Stomach (tissue), 9 donors: Measurements from ENCODE around the gene PRDM16. TPM values are rescaled to one million over a fixed set of nuclear protein-coding genes. Genes with fewer than 3 reads are reported as not detected.
A peak's percentile ranks its signal among the peaks of the same experiment; 100 is the strongest.

Experiments used
- DNase-seq, 2 donors: peaks; one replicate each; pipeline versions ENCODE4 v3.0.0 to v3.0.0-alpha.2; 2013 to 2019
- H3K27ac ChIP-seq, 5 donors: fragments of 200-600 bp in 4 of 5; sonication (generic) in 4 of 5; one replicate each; pipeline ENCODE4 v1.5.1; 2013 to 2019; ENCODE audit warnings: mild to moderate bottlenecking in 1 of 5, moderate library complexity in 1 of 5
- H3K27me3 ChIP-seq, 3 donors: fragments of 200-600 bp; sonication (generic); one replicate each; pipeline ENCODE4 v1.5.1; 2017 to 2019; ENCODE audit warnings: mixed run types in 1 of 3
- H3K36me3 ChIP-seq, 4 donors: fragments of 200-600 bp; sonication (generic); 1 replicate in 3 of 4; 2 replicates in 1 of 4; pipeline ENCODE4 v1.5.1; 2016 to 2019
- H3K4me1 ChIP-seq, 4 donors: fragments of 200-600 bp; sonication (generic); one replicate each; pipeline ENCODE4 v1.5.1; 2016 to 2019
- H3K4me3 ChIP-seq, 4 donors: fragments of 200-600 bp; sonication (generic) in 3 of 4; one replicate each; pipeline ENCODE4 v1.5.1; 2016 to 2019; ENCODE audit warnings: mild to moderate bottlenecking in 1 of 4
- H3K9me3 ChIP-seq, 4 donors: fragments of 200-600 bp; sonication (generic); one replicate each; pipeline ENCODE4 v1.5.1; 2016 to 2019
- CTCF ChIP-seq, 7 experiments: fragments of 450-650 bp in 4 of 7; fragments of 200-600 bp in 3 of 7; sonication (generic) in 3 of 7; IDR thresholded peaks; one replicate each; pipeline ENCODE4 v1.5.1; 2016 to 2019; ENCODE audit warnings: antibody characterized with exemption in 7 of 7, control low read depth in 2 of 7, mild to moderate bottlenecking in 1 of 7
- EP300 ChIP-seq: sonication (generic); formaldehyde crosslinking; IDR thresholded peaks from one replicate; pipeline ENCODE4 v1.6.1; 2017; ENCODE audit warnings: antibody characterized with exemption
- POLR2A ChIP-seq, 4 donors: fragments of 450-650 bp; IDR thresholded peaks; one replicate each; pipeline ENCODE4 v1.6.1; 2016; ENCODE audit warnings: antibody characterized with exemption in 4 of 4, control low read depth in 2 of 4, mild to moderate bottlenecking in 1 of 4, moderate library complexity in 1 of 4
- POLR2AphosphoS5 ChIP-seq, 3 donors: sonication (generic); formaldehyde crosslinking; IDR thresholded peaks; one replicate each; pipeline ENCODE4 v1.6.1; 2016; ENCODE audit warnings: antibody characterized with exemption in 3 of 3
- WGBS, 5 donors: extraction: QIAGEN DNeasy Blood & Tissue Kit in 3 of 5; methylation state at CpG; one replicate each; pipeline versions ENCODE4 v1.1.5 to v1.1.7; 2013 to 2018; 5-methylcytosine and 5-hydroxymethylcytosine counted together
- intact Hi-C: fragments of 100-400 bp; cut with DNase I; formaldehyde crosslinking; loops from one replicate; pipeline ENCODE4 v1.15.1; 2023; ENCODE audit warnings: low total_unique reads
- polyA plus RNA-seq, 3 donors: library from polyadenylated mRNA; stranded (reverse); fragments of 200-250 nt; gene quantifications; one replicate each; pipeline ENCODE4 v1.2.3, GENCODE V29; 2013
- total RNA-seq, 5 donors: library from RNA; depleted of rRNA; stranded (reverse); fragments of >200 nt; gene quantifications; one replicate each; pipeline versions ENCODE4 v1.1.0 to v1.2.3, GENCODE V29; 2014 to 2016
- donor health status: healthy with polysubstance abuse.
- donor health status: Bipolar disorder and iron deficiency.
- donor health status: healthy.

Gene PRDM16
- total and polyA plus RNA-seq, 8 donors, result 0.29 to 222 (median 15.8) TPM

DNA sequence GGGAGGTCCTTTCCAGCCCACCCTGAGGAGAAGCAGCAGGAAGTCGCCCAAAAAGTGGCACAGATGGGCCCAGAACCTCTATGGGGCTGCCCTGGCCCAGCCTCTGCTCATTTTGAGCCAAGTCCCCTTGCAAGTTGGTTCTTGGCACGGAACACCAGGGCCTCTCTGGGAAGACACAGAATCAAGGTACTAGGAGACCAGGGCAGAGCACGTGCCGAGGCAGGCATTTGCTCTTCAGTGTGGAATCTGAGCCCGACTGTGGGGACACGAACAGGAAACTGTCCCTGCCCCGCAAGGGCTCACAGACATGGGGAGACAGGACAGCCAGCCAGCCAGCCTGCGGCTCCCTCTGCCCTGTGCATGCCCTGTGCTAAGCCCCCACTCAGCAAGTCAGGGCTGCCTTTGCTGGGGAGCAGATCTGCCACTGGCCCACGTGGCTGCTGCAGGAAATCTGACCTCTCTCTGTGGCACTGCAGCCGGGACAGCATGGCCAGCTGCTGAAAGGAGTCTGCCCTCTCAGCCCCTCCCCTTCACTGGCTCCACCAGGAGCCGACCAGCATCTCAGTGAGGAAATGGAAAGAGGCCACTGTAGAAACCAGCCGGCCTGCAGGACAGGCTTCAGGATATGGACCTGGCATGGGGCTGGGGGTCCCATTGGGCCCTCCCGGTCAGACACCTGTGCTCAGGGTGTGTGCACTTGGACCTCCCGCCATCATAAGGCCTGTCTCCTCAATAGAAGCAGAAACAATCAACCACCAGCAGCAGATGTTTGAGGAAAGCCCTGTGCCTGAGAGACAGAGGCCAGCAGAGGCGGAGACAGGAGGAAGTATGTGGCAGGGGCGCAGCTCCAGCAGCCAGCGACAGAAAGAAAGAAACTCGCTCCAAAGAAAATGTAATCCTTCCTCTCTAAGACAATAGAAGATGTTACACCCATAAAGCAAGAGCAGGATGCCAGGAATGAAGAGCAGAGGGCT lies 389.2 kb downstream of the PRDM16 start:
- peak; percentile 58 to 60 for DNase-seq
- WGBS, 5 donors, result 31 to 39% (median 36%) methylated on average over 11 to 18 of the region's 18 CpGs

DNA sequence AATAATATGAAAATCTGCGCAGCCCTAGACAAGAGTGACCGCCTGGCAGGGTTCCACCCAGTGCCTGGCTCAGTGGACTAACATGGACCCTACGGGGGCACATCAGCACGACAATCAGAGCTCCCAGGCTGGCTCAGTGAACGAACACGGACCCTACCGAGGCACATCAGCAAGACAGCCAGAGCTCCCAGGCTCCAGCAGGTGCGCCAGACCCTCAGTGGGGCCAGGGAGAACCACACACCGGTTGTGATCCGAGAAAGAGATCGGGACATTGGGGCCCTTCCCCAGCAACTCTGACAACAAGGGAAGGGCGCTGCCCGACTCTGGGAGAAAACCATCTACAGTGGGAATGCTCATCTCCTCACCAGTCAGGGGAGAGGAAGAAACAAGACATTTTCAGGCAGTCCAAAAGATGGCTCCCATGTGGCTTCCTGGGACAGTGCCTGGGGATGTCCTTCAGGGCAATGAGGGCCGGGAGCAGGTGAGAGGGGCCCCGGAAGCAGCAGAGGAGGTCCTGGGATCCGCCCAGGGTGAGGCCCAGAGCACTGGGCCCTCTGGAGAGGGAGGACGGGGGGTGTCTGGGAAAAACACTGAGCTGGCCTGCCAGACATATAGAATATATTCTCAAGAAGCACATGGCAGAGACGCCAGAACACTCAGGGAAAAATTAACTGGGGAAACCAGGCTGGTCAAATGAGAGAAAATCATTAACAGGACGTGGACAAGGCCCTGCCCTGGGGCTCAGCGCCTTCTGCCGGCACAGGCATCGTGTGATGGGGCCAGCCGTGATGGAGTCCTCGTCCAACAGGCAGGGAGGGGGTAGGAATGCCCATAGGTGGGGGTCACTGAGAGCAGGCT lies 390.3 kb downstream of the PRDM16 start:
- H3K4me3 ChIP-seq, result no peak overlapping the region
- DNase-seq, result no peak
- TF ChIP-seq CTCF (IDR thresholded peaks at IDR 0.05), result no peak
- no peak for TF ChIP-seq EP300
- TF ChIP-seq POLR2A (IDR thresholded peaks at IDR 0.05), result no peak
- no peak for TF ChIP-seq POLR2AphosphoS5 (IDR thresholded peaks at IDR 0.05)
- WGBS, 5 donors, result 64 to 79% (median 71%) methylated on average over 24 of the region's 24 CpGs
- H3K9me3 ChIP-seq, result no peaks in the 10 kb centered on the region
- intact Hi-C loops, result no loop called here
- peaks cover 52 to 76% (median 69%) of the 10 kb centered on the region in 4 donors for H3K4me1 ChIP-seq
- peak overlapping the region; percentile 69 to 93 (median 92) for H3K27ac ChIP-seq
- peaks cover 0 to 26% (median 7%) of the 10 kb centered on the region in 3 donors for H3K27me3 ChIP-seq
- H3K36me3 ChIP-seq, result peaks cover 0 to 13% (median 3%) of the 10 kb centered on the region in 4 donors

More for the DNA sequence above, 389.2 kb downstream of the PRDM16 start:
- TF ChIP-seq POLR2AphosphoS5 (IDR thresholded peaks at IDR 0.05) (no peak), EP300 (no peak), POLR2A (IDR thresholded peaks at IDR 0.05) (no peak), CTCF (IDR thresholded peaks at IDR 0.05) (no peak)
- peak overlapping the region; percentile 75 to 93 (median 92) for H3K27ac ChIP-seq
- H3K27me3 ChIP-seq, result peaks cover 4 to 37% (median 18%) of the 10 kb centered on the region in 3 donors
- no peak overlapping the region for H3K4me3 ChIP-seq
- H3K36me3 ChIP-seq, result peaks cover 0 to 2% (median 0%) of the 10 kb centered on the region in 4 donors
- H3K4me1 ChIP-seq, result peaks cover 62 to 87% (median 80%) of the 10 kb centered on the region in 4 donors
- intact Hi-C loops, result no loop called here
- H3K9me3 ChIP-seq, result no peaks in the 10 kb centered on the region

- DNase-seq, result peak; percentile 89 to 90
- H3K27me3 ChIP-seq, result peaks cover 0 to 18% (median 0%) of the 10 kb centered on the region in 3 donors
- H3K36me3 ChIP-seq, result peaks cover 0 to 21% (median 7%) of the 10 kb centered on the region in 4 donors
- WGBS, 5 donors, result 43 to 68% (median 49%) methylated on average over 21 to 23 of the region's 23 CpGs
- peaks cover 45 to 69% (median 62%) of the 10 kb centered on the region in 4 donors for H3K4me1 ChIP-seq
- peak overlapping the region; percentile 69 to 93 (median 92) for H3K27ac ChIP-seq
- H3K4me3 ChIP-seq, result no peak overlapping the region
- no peaks in the 10 kb centered on the region for H3K9me3 ChIP-seq
- intact Hi-C loops, result no loop called here
- TF ChIP-seq POLR2AphosphoS5 (IDR thresholded peaks at IDR 0.05), result peak in 2 of 3 donors; percentile 56 to 70
- TF ChIP-seq CTCF (IDR thresholded peaks at IDR 0.05), result no peak
- no peak for TF ChIP-seq POLR2A (IDR thresholded peaks at IDR 0.05)
- no peak for TF ChIP-seq EP300
Measured at GRCh38 chr1:3459940-3460671, 391.1 kb downstream of the PRDM16 start.
